WERI-Rb-1 (cell line): ENCODE data around the gene PIPOX.
A peak's percentile ranks its signal among the peaks of the same experiment; 100 is the strongest.

ENCODE experiments used
- DNase-seq: peaks from one replicate; pipeline ENCODE4 v3.0.0-alpha.2; 2020
- H3K27ac ChIP-seq: fragments of 250-450 bp; sonication (Bioruptor Pico); 2 replicates; pipeline ENCODE4 v1.5.1; 2020; ENCODE audit warnings: mild to moderate bottlenecking, moderate library complexity
- H3K27me3 ChIP-seq: fragments of 250-450 bp; sonication (Bioruptor Pico); 2 replicates; pipeline ENCODE4 v1.5.1; 2021; ENCODE audit warnings: mild to moderate bottlenecking, low read depth, moderate library complexity; ENCODE audit not compliant: insufficient read depth, severe bottlenecking
- H3K36me3 ChIP-seq: fragments of 250-450 bp; sonication (Bioruptor Pico); 2 replicates; pipeline ENCODE4 v1.5.1; 2020; ENCODE audit warnings: mild to moderate bottlenecking, moderate library complexity
- H3K4me3 ChIP-seq: 2 replicates; pipeline ENCODE4 v1.5.1; 2011; ENCODE audit warnings: low read depth, mild to moderate bottlenecking, control low read depth, low read length
- H3K9me3 ChIP-seq: fragments of 250-450 bp; sonication (Bioruptor Pico); 2 replicates; pipeline ENCODE4 v1.5.1; 2021; ENCODE audit warnings: mild to moderate bottlenecking, moderate library complexity; ENCODE audit not compliant: severe bottlenecking
- CTCF ChIP-seq: IDR thresholded peaks from 2 replicates; pipeline ENCODE4 v1.5.1; 2011; ENCODE audit warnings: low read depth, mild to moderate bottlenecking, control low read depth, inconsistent platforms, low read length

Gene PIPOX

GRCh38 chr17:29096094-29096493, 53.2 kb downstream of the PIPOX start:
- Histone ChIP-seq H3K9me3 (no peaks in the 10 kb centered on the region), H3K27ac (no peak overlapping the region), H3K27me3 (no peaks in the 10 kb centered on the region), H3K36me3 (peaks cover 64% of the 10 kb centered on the region), H3K4me3 (no peak overlapping the region)
- no peak for TF ChIP-seq CTCF
- DNase-seq: no peak

GRCh38 chr17:29099527-29099926, 56.6 kb downstream of the PIPOX start:
- H3K27me3 ChIP-seq: no peaks in the 10 kb centered on the region
- no peak for TF ChIP-seq CTCF
- H3K9me3 ChIP-seq: no peaks in the 10 kb centered on the region
- no peak for DNase-seq
- peaks cover 46% of the 10 kb centered on the region for H3K36me3 ChIP-seq
- no peak overlapping the region for H3K27ac ChIP-seq
- no peak overlapping the region for H3K4me3 ChIP-seq

GRCh38 chr17:29100296-29100695, 57.4 kb downstream of the PIPOX start:
- Histone ChIP-seq H3K36me3 (peaks cover 38% of the 10 kb centered on the region), H3K27me3 (no peaks in the 10 kb centered on the region), H3K4me3 (no peak overlapping the region), H3K9me3 (no peaks in the 10 kb centered on the region), H3K27ac (no peak overlapping the region)
- TF ChIP-seq CTCF: no peak
- DNase-seq: no peak

GRCh38 chr17:29102046-29102445, 59.1 kb downstream of the PIPOX start:
- TF ChIP-seq CTCF: no peak
- H3K27ac ChIP-seq: peak overlapping the region; percentile 47
- H3K27me3 ChIP-seq: no peaks in the 10 kb centered on the region
- no peak overlapping the region for H3K4me3 ChIP-seq
- H3K36me3 ChIP-seq: peaks cover 26% of the 10 kb centered on the region
- DNase-seq: peak; percentile 50
- no peaks in the 10 kb centered on the region for H3K9me3 ChIP-seq

GRCh38 chr17:29102741-29103181, 59.8 kb downstream of the PIPOX start:
- Histone ChIP-seq H3K9me3 (no peaks in the 10 kb centered on the region), H3K27me3 (no peaks in the 10 kb centered on the region), H3K36me3 (peaks cover 20% of the 10 kb centered on the region), H3K27ac (peak overlapping the region; percentile 47), H3K4me3 (no peak overlapping the region)
- no peak for DNase-seq
- no peak for TF ChIP-seq CTCF

GRCh38 chr17:29103341-29103740, 60.4 kb downstream of the PIPOX start:
- H3K27me3 ChIP-seq: no peaks in the 10 kb centered on the region
- H3K36me3 ChIP-seq: peaks cover 15% of the 10 kb centered on the region
- 0 out of 2 replicates have a peak, but pooled peaks have one; percentile 9 for TF ChIP-seq CTCF

More at GRCh38 chr17:29103341-29103740, 60.4 kb downstream of the PIPOX start:
- H3K4me3 ChIP-seq: no peak overlapping the region
- no peak for DNase-seq
- H3K27ac ChIP-seq: no peak overlapping the region
- H3K9me3 ChIP-seq: no peaks in the 10 kb centered on the region
